Measurements from ENCODE around the gene MEI1. TPM values are rescaled to one million over a fixed set of nuclear protein-coding genes. Genes with fewer than 3 reads are reported as not detected.

The MEI1 gene
- total RNA-seq, 1 donor from 2014 or later = 0.64 TPM

- H3K36me3 Mint-ChIP-seq (ENCODE audit: low read depth, unreplicated experiment) = no peaks in the 10 kb centered on the region
- Histone ChIP-seq H3K36me3 (ENCODE audit: insufficient read depth, low read length) (no peaks in the 10 kb centered on the region), H4K20me1 (ENCODE audit: insufficient read depth, low read length) (no peaks in the 10 kb centered on the region), H3K27ac (ENCODE audit: low read depth, low read length) (no peak overlapping the region), H3K27me3 (ENCODE audit: insufficient read depth, low read length) (peaks cover 2% of the 10 kb centered on the region), H3K9ac (ENCODE audit: low read length) (no peak overlapping the region), H3K9me3 (ENCODE audit: insufficient read depth, low read depth, low read length) (no peaks in the 10 kb centered on the region), H3K4me1 (ENCODE audit: insufficient read depth, low read length) (no peaks in the 10 kb centered on the region), H2AFZ (ENCODE audit: low read depth, low read length) (no peak overlapping the region), H3K4me3 (ENCODE audit: insufficient read depth, low read depth, low read length) (no peak overlapping the region), H3K4me2 (ENCODE audit: low read length) (no peak overlapping the region), H3K79me2 (ENCODE audit: insufficient read depth, low read length) (no peaks in the 10 kb centered on the region)
- no peak for TF ChIP-seq EZH2 (IDR thresholded peaks at IDR 0.05; ENCODE audit: insufficient read depth, low read length)
- no peak for TF ChIP-seq CTCF (IDR thresholded peaks at IDR 0.05; ENCODE audit: insufficient read depth, low read depth, low read length)
- H3K9me3 Mint-ChIP-seq (ENCODE audit: unreplicated experiment) = peaks cover 2% of the 10 kb centered on the region
- H3K4me1 Mint-ChIP-seq (ENCODE audit: low read depth, unreplicated experiment) = no peaks in the 10 kb centered on the region
- DNase-seq (ENCODE audit: low read depth) (no peak), FAIRE-seq (no peak)
- no peak overlapping the region for H3K4me3 Mint-ChIP-seq (ENCODE audit: unreplicated experiment)
- peaks cover 6% of the 10 kb centered on the region for H3K27me3 Mint-ChIP-seq (ENCODE audit: low read depth, unreplicated experiment)
- no peak overlapping the region for H3K27ac Mint-ChIP-seq (ENCODE audit: unreplicated experiment)
Observed at GRCh38 chr22:41709341-41709740, 10.0 kb downstream of the MEI1 start.

- FAIRE-seq = no peak
- H3K9ac ChIP-seq (ENCODE audit: low read length) = no peak overlapping the region
- peaks cover 2% of the 10 kb centered on the region for H3K9me3 Mint-ChIP-seq (ENCODE audit: unreplicated experiment)
Observed at GRCh38 chr22:41713004-41713403, 13.7 kb downstream of the MEI1 start.

More at GRCh38 chr22:41713004-41713403, 13.7 kb downstream of the MEI1 start:
- Histone ChIP-seq H3K27me3 (ENCODE audit: insufficient read depth, low read length) (peaks cover 2% of the 10 kb centered on the region), H3K9me3 (ENCODE audit: insufficient read depth, low read depth, low read length) (no peaks in the 10 kb centered on the region), H3K4me2 (ENCODE audit: low read length) (no peak overlapping the region), H3K4me3 (ENCODE audit: insufficient read depth, low read depth, low read length) (no peak overlapping the region), H3K27ac (ENCODE audit: low read depth, low read length) (no peak overlapping the region), H4K20me1 (ENCODE audit: insufficient read depth, low read length) (no peaks in the 10 kb centered on the region), H3K4me1 (ENCODE audit: insufficient read depth, low read length) (no peaks in the 10 kb centered on the region), H3K36me3 (ENCODE audit: insufficient read depth, low read length) (no peaks in the 10 kb centered on the region), H2AFZ (ENCODE audit: low read depth, low read length) (no peak overlapping the region), H3K79me2 (ENCODE audit: insufficient read depth, low read length) (no peaks in the 10 kb centered on the region)
- Mint-ChIP-seq H3K4me3 (ENCODE audit: unreplicated experiment) (no peak overlapping the region), H3K4me1 (ENCODE audit: low read depth, unreplicated experiment) (no peaks in the 10 kb centered on the region), H3K27ac (ENCODE audit: unreplicated experiment) (no peak overlapping the region), H3K36me3 (ENCODE audit: low read depth, unreplicated experiment) (no peaks in the 10 kb centered on the region), H3K27me3 (ENCODE audit: low read depth, unreplicated experiment) (peaks cover 10% of the 10 kb centered on the region)
- TF ChIP-seq EZH2 (IDR thresholded peaks at IDR 0.05; ENCODE audit: insufficient read depth, low read length) (no peak), CTCF (IDR thresholded peaks at IDR 0.05; ENCODE audit: insufficient read depth, low read depth, low read length) (no peak)
- DNase-seq (ENCODE audit: low read depth) = no peak
